ENCODE data around the gene TEAD1.

- no peak for TF ChIP-seq SMAD4 (CRISPR knock-in tag; conservative IDR thresholded peaks at IDR 0.05)
- TF ChIP-seq, protein P1, sequence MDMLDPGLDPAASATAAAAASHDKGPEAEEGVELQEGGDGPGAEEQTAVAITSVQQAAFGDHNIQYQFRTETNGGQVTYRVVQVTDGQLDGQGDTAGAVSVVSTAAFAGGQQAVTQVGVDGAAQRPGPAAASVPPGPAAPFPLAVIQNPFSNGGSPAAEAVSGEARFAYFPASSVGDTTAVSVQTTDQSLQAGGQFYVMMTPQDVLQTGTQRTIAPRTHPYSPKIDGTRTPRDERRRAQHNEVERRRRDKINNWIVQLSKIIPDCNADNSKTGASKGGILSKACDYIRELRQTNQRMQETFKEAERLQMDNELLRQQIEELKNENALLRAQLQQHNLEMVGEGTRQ (CRISPR knock-in tag; IDR thresholded peaks at IDR 0.05), result no peak
- TF ChIP-seq PHB2 (IDR thresholded peaks at IDR 0.05; ENCODE audit: low read depth), result no peak
- TF ChIP-seq ZNF277 (CRISPR knock-in tag; IDR thresholded peaks at IDR 0.05; ENCODE audit: borderline replicate concordance), result no peak
- TF ChIP-seq RFX1 (IDR thresholded peaks at IDR 0.05), result no peak
- TF ChIP-seq STAG1 (CRISPR knock-in tag; IDR thresholded peaks at IDR 0.05; ENCODE audit: borderline replicate concordance), result no peak
- TF ChIP-seq NFE2 (IDR thresholded peaks at IDR 0.05; ENCODE audit: low read depth), result no peak
- TF ChIP-seq MED1 (CRISPR knock-in tag; IDR thresholded peaks at IDR 0.05; ENCODE audit: borderline replicate concordance), result no peak
- no peak for TF ChIP-seq SIN3B (IDR thresholded peaks at IDR 0.05; ENCODE audit: low read depth)
- TF ChIP-seq SNRNP70 (optimal IDR thresholded peaks at IDR 0.05; ENCODE audit: low read depth, low read length), result no peak
These were observed 82.6 kb downstream of the TEAD1 start for GRCh38 chr11:12756867-12757266.
